Nephron progenitor cell (in vitro differentiated cells): ENCODE results near the gene ISLR.
A peak's percentile ranks its signal among the peaks of the same experiment; 100 is the strongest.

Experiments
- DNase-seq: peaks from one replicate; pipeline ENCODE4 v3.0.0; 2021
- H3K27ac Mint-ChIP-seq: 2 replicates; pipeline ENCODE4 v1.8.0; 2021; ENCODE audit warnings: mild to moderate bottlenecking, moderate library complexity, mixed read lengths
- H3K27me3 Mint-ChIP-seq: 2 replicates; pipeline ENCODE4 v1.8.0; 2021; ENCODE audit warnings: mild to moderate bottlenecking, low read depth, mixed read lengths; ENCODE audit not compliant: poor library complexity
- H3K36me3 Mint-ChIP-seq: 2 replicates; pipeline ENCODE4 v1.8.0; 2021; ENCODE audit warnings: low read depth, mixed read lengths
- H3K4me1 Mint-ChIP-seq: 2 replicates; pipeline ENCODE4 v1.8.0; 2021; ENCODE audit warnings: mixed read lengths
- H3K4me3 Mint-ChIP-seq: 2 replicates; pipeline ENCODE4 v1.8.0; 2021; ENCODE audit warnings: mild to moderate bottlenecking, moderate library complexity, mixed read lengths
- H3K9me3 Mint-ChIP-seq: 2 replicates; pipeline ENCODE4 v1.8.0; 2021; ENCODE audit warnings: mild to moderate bottlenecking, moderate library complexity, mixed read lengths
- TF ChIP-seq, protein P1 (sequence below): fragments of 200-600 bp; sonication (generic); IDR thresholded peaks from 2 replicates; pipeline ENCODE4 v1.5.0; 2021; ENCODE audit warnings: antibody characterized with exemption

ISLR gene

DNA sequence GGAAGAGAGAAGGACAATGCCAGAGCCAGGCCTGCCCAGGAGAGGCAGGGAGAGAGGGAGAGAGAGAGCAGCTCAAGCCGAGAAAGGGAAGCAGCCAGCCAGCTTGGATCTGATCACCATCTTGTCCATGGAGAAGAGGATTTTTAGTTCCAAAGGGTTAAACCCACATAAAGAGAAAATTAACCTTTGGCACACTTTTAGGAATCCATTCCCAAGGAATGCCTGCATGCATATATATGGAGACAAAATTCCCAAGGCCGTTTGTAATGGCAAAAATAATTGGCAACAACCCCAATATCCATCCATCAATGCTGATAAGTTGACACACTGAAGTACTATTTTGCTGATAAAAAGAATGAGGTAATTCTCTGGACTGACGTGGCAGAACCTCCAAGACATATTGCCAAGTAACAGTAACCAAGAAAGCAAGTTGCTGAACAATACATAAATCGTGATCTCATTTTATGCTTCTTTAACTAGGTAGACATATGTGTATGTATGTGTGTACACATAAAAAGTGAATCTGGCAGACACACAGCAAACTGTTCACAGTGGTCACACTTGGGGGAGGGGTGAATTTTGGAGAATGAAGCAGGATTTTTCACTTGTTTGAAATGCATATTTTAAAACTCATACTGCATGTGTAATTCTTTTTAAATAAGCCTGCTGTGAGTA lies 36.6 kb downstream of the ISLR start:
- no peak for DNase-seq
- Mint-ChIP-seq H3K4me3 (peak overlapping the region; percentile 72), H3K27me3 (peaks cover 5% of the 10 kb centered on the region), H3K36me3 (peaks cover 6% of the 10 kb centered on the region), H3K27ac (peak overlapping the region; percentile 96), H3K9me3 (no peaks in the 10 kb centered on the region), H3K4me1 (peaks cover 100% of the 10 kb centered on the region)
- TF ChIP-seq, protein P1, sequence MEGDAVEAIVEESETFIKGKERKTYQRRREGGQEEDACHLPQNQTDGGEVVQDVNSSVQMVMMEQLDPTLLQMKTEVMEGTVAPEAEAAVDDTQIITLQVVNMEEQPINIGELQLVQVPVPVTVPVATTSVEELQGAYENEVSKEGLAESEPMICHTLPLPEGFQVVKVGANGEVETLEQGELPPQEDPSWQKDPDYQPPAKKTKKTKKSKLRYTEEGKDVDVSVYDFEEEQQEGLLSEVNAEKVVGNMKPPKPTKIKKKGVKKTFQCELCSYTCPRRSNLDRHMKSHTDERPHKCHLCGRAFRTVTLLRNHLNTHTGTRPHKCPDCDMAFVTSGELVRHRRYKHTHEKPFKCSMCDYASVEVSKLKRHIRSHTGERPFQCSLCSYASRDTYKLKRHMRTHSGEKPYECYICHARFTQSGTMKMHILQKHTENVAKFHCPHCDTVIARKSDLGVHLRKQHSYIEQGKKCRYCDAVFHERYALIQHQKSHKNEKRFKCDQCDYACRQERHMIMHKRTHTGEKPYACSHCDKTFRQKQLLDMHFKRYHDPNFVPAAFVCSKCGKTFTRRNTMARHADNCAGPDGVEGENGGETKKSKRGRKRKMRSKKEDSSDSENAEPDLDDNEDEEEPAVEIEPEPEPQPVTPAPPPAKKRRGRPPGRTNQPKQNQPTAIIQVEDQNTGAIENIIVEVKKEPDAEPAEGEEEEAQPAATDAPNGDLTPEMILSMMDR, result no peak

DNA sequence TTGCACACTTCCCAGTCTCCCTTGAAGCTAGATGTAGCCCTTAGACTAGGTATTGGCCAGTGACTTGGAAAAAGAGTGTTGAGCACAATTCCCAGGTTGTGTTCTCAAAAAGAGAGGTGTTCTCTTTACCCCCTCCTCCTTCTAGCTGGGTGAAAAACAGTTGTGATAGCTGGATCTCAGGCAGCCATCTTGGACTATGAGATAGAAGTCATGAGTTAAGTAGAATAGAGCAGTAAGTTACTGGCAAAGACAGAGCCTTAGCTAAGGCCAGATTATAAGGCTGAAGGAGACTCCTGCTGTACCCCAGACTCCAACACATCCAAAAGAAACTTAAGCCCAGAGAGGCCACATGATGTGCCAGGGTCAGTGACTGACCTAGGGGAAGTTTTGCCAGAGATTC lies 37.2 kb downstream of the ISLR start:
- H3K36me3 Mint-ChIP-seq, result peaks cover 6% of the 10 kb centered on the region

DNA sequence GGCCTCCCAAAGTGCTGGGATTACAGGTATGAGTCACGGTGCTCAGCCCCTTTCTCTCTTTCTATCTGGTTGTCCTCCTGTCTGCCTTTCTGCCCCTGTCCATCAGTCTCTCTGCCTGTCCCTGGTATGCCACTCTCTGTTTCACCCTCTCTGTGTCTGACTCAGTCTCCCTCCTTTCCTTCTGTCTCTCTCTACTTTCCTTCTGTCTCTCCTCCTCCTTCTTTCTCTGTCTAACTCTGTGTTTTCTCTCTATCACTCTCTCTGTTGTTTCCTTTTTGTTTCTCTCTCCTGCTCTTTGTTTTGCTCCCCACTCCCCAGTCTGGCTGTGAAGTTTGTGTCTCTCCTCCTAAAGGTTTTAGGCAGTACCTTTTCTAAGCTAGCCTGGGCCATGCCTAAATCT lies 38.1 kb downstream of the ISLR start:
- Mint-ChIP-seq H3K9me3 (no peaks in the 10 kb centered on the region), H3K4me1 (peaks cover 98% of the 10 kb centered on the region), H3K27me3 (peaks cover under 1% of the 10 kb centered on the region), H3K27ac (peak overlapping the region; percentile 96), H3K4me3 (peak overlapping the region; percentile 22), H3K36me3 (peaks cover 6% of the 10 kb centered on the region)
- TF ChIP-seq, protein P1, result no peak
- DNase-seq, result no peak

More for the DNA sequence above, 37.2 kb downstream of the ISLR start:
- TF ChIP-seq, protein P1, result no peak
- no peak for DNase-seq
- Mint-ChIP-seq H3K4me1 (peaks cover 100% of the 10 kb centered on the region), H3K4me3 (peak overlapping the region; percentile 9), H3K27ac (peak overlapping the region; percentile 52), H3K27me3 (peaks cover 5% of the 10 kb centered on the region), H3K9me3 (no peaks in the 10 kb centered on the region)

DNA sequence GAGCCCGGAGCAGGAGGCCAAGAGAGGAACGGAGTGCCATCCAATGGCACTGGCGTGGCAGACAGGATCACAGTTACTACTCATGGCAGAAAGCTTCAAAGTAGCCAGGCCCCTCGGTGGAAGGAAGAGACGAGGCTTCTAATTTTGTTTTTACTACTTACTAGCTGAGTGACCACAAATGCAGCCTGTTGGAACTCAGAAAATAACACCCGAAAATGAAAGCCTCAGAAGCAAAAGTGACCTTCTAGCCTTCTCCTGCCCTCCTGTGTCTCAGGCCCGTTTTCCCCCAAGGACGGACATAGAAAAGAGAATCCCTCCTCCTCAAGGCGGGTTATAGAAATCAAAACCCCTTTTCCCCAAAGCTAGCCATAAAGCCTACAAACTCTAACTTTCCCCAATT lies 39.0 kb downstream of the ISLR start:
- TF ChIP-seq, protein P1, result no peak
- H3K4me1 Mint-ChIP-seq, result peaks cover 98% of the 10 kb centered on the region
- H3K27me3 Mint-ChIP-seq, result no peaks in the 10 kb centered on the region
- H3K4me3 Mint-ChIP-seq, result no peak overlapping the region
- no peaks in the 10 kb centered on the region for H3K9me3 Mint-ChIP-seq
- H3K36me3 Mint-ChIP-seq, result peaks cover 6% of the 10 kb centered on the region
- H3K27ac Mint-ChIP-seq, result peak overlapping the region; percentile 96
- no peak for DNase-seq

DNA sequence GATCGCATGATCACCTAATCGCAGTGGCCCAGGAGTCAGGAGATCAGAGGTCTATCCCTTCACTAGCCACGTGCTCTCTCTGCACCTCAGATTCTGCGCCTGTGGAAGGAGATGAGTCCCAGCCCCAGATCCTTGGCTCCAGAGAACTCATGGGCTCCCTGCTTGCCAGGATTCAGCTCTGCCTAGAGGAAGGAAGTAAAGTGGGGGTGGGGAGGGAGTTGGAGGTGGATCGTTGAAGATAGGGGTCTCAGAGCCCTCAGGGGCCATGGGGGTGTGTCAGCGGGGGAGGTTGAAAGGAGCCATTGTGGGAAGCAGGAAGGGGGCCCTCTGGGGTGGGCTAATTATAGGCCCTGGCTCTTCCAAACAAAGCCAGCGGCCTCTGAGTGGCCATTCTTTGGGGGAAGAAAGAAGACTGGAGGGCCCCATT lies 40.4 kb downstream of the ISLR start:
- TF ChIP-seq, protein P1, result no peak
- peaks cover 6% of the 10 kb centered on the region for H3K36me3 Mint-ChIP-seq
- no peaks in the 10 kb centered on the region for H3K9me3 Mint-ChIP-seq
- DNase-seq, result no peak
- H3K27me3 Mint-ChIP-seq, result no peaks in the 10 kb centered on the region
- peak overlapping the region; percentile 47 for H3K4me3 Mint-ChIP-seq
- H3K4me1 Mint-ChIP-seq, result peaks cover 89% of the 10 kb centered on the region
- H3K27ac Mint-ChIP-seq, result peak overlapping the region; percentile 96
